ENCODE data around the gene CST3.

GRCh38 chr20:23634044-23634801 is 3.5 kb downstream of the CST3 start:
- TF ChIP-seq FOXP2 (optimal IDR thresholded peaks at IDR 0.05; ENCODE audit: borderline replicate concordance, extremely low read depth, extremely low read length, insufficient read depth): no peak
- no peak for TF ChIP-seq POLR2AphosphoS5 (IDR thresholded peaks at IDR 0.05; ENCODE audit: low read depth, low read length)
- TF ChIP-seq REST (IDR thresholded peaks at IDR 0.05; ENCODE audit: insufficient read depth in 1 of 2, low read depth in 2 of 2, low read length in 2 of 2): no peak

Measured in PFSK-1 (cell line).